HEK293 (cell line): Measurements from ENCODE around the gene MFAP1.
A peak's percentile ranks its signal among the peaks of the same experiment; 100 is the strongest.

Source experiments
- ATF2 ChIP-seq: fragments of 450-650 bp; formaldehyde crosslinking; IDR thresholded peaks from 2 replicates; pipeline ENCODE4 v1.5.1; 2016; ENCODE audit warnings: missing biosample characterization, missing genetic modification characterization, low read depth
- CTCF ChIP-seq: fragments of 450-650 bp; formaldehyde crosslinking; IDR thresholded peaks from 2 replicates; pipeline ENCODE4 v1.5.1; 2016; ENCODE audit warnings: missing biosample characterization, missing genetic modification characterization
- GLI2 ChIP-seq: fragments of 450-650 bp; formaldehyde crosslinking; IDR thresholded peaks from 2 replicates; pipeline ENCODE4; 2017; ENCODE audit warnings: missing biosample characterization, missing genetic modification characterization, low read depth, borderline replicate concordance
- KLF16 ChIP-seq: fragments of 450-650 bp; formaldehyde crosslinking; IDR thresholded peaks from 2 replicates; pipeline ENCODE4 v1.5.1; 2017; ENCODE audit warnings: missing biosample characterization, missing genetic modification characterization
- OVOL3 ChIP-seq: fragments of 450-650 bp; formaldehyde crosslinking; IDR thresholded peaks from 2 replicates; pipeline ENCODE4 v1.5.1; 2016; ENCODE audit warnings: missing biosample characterization, missing genetic modification characterization
- PATZ1 ChIP-seq: fragments of 450-650 bp; formaldehyde crosslinking; IDR thresholded peaks from 2 replicates; pipeline ENCODE4 v1.5.1; 2016; ENCODE audit warnings: missing biosample characterization, missing genetic modification characterization
- PRDM4 ChIP-seq: fragments of 450-650 bp; formaldehyde crosslinking; IDR thresholded peaks from 2 replicates; pipeline ENCODE4 v1.5.1; 2017; ENCODE audit warnings: missing biosample characterization, missing genetic modification characterization
- YY2 ChIP-seq: fragments of 450-650 bp; formaldehyde crosslinking; IDR thresholded peaks from 2 replicates; pipeline ENCODE4 v1.5.1; 2016; ENCODE audit warnings: missing biosample characterization, missing genetic modification characterization
- ZBTB17 ChIP-seq: fragments of 450-650 bp; formaldehyde crosslinking; IDR thresholded peaks from 2 replicates; pipeline ENCODE4 v1.5.1; 2016; ENCODE audit warnings: missing biosample characterization, missing genetic modification characterization
- ZNF274 ChIP-seq, 2 experiments: fragments of 200-500 bp in 1 of 2; fragments of 450-650 bp in 1 of 2; sonication (Bioruptor generic) in 1 of 2; formaldehyde crosslinking in 1 of 2; IDR thresholded peaks; 2 replicates each; pipeline versions ENCODE4 v1.5.1 to v1.6.1; 2014 to 2016; ENCODE audit warnings: borderline replicate concordance in 1 of 2, inconsistent platforms in 1 of 2, low read length in 1 of 2, missing biosample characterization in 1 of 2, missing genetic modification characterization in 1 of 2
- ZNF292 ChIP-seq: fragments of 450-650 bp; formaldehyde crosslinking; IDR thresholded peaks from 2 replicates; pipeline ENCODE4 v1.5.1; 2016; ENCODE audit warnings: low read depth, missing biosample characterization, missing genetic modification characterization, borderline replicate concordance
- ZNF311 ChIP-seq: fragments of 450-650 bp; formaldehyde crosslinking; IDR thresholded peaks from 2 replicates; pipeline ENCODE4 v1.5.1; 2017; ENCODE audit warnings: missing biosample characterization, missing genetic modification characterization, borderline replicate concordance
- ZNF423 ChIP-seq: fragments of 450-650 bp; formaldehyde crosslinking; IDR thresholded peaks from 2 replicates; pipeline ENCODE4 v1.5.1; 2016; ENCODE audit warnings: missing biosample characterization, missing genetic modification characterization
- ZNF488 ChIP-seq: fragments of 450-650 bp; formaldehyde crosslinking; IDR thresholded peaks from 2 replicates; pipeline ENCODE4 v1.5.1; 2016; ENCODE audit warnings: missing biosample characterization, missing genetic modification characterization
- ZNF501 ChIP-seq: fragments of 450-650 bp; formaldehyde crosslinking; IDR thresholded peaks from 2 replicates; pipeline ENCODE4 v1.5.1; 2016; ENCODE audit warnings: missing biosample characterization, missing genetic modification characterization
- ZNF518A ChIP-seq: fragments of 450-650 bp; formaldehyde crosslinking; conservative IDR thresholded peaks from 2 replicates; pipeline ENCODE4 v1.5.1; 2016; ENCODE audit warnings: low read depth, missing biosample characterization, missing genetic modification characterization
- ZNF555 ChIP-seq: fragments of 450-650 bp; formaldehyde crosslinking; conservative IDR thresholded peaks from 2 replicates; pipeline ENCODE4 v1.5.1; 2017; ENCODE audit warnings: missing biosample characterization, mild to moderate bottlenecking, missing genetic modification characterization, inconsistent platforms
- ZNF624 ChIP-seq: fragments of 450-650 bp; formaldehyde crosslinking; IDR thresholded peaks from 2 replicates; pipeline ENCODE4 v1.5.1; 2017; ENCODE audit warnings: missing biosample characterization, missing genetic modification characterization
- ZNF704 ChIP-seq: fragments of 450-650 bp; formaldehyde crosslinking; IDR thresholded peaks from 2 replicates; pipeline ENCODE4 v1.5.1; 2016; ENCODE audit warnings: missing biosample characterization, missing genetic modification characterization
- ZSCAN4 ChIP-seq: fragments of 450-650 bp; formaldehyde crosslinking; IDR thresholded peaks from 2 replicates; pipeline ENCODE4 v1.5.1; 2017; ENCODE audit warnings: missing biosample characterization, missing genetic modification characterization
- ZXDB ChIP-seq: fragments of 450-650 bp; formaldehyde crosslinking; IDR thresholded peaks from 2 replicates; pipeline ENCODE4 v1.5.1; 2016; ENCODE audit warnings: missing biosample characterization, missing genetic modification characterization

The MFAP1 gene

GRCh38 chr15:43826508-43827341 lies 2.2 kb upstream of the MFAP1 start, which contains the start of gene WDR76 (continued):
- TF ChIP-seq OVOL3 (tag by site-specific recombination) (no peak), ZSCAN4 (no peak), ATF2 (tag by site-specific recombination) (no peak), ZNF518A (tag by site-specific recombination) (peak; percentile 47; the same call in 1 of the 2 replicates), ZNF423 (tag by site-specific recombination) (no peak), ZNF704 (tag by site-specific recombination) (no peak), ZBTB17 (tag by site-specific recombination) (peak; percentile 45), GLI2 (no peak), YY2 (tag by site-specific recombination) (no peak), ZNF292 (no peak), PRDM4 (tag by site-specific recombination) (no peak), ZNF624 (no peak), PATZ1 (tag by site-specific recombination) (peak; percentile 69), ZXDB (tag by site-specific recombination) (peak; percentile 63), ZNF501 (tag by site-specific recombination) (peak; percentile 71; the same call in 1 of the 2 replicates), ZNF274 (IDR thresholded peaks at IDR 0.05; ENCODE audit: low read length) (no peak), ZNF274 (tag by site-specific recombination; IDR thresholded peaks at IDR 0.05; ENCODE audit: borderline replicate concordance) (no peak), KLF16 (tag by site-specific recombination) (peak; percentile 27; the same call in 1 of the 2 replicates), ZNF311 (tag by site-specific recombination) (no peak), ZNF488 (tag by site-specific recombination) (no peak), ZNF555 (tag by site-specific recombination) (no peak), CTCF (no peak)
